LHCN-M2 (cell line): ENCODE measurements around the gene LOC128125822.

Experiments
- DNase-seq: peaks from one replicate; pipeline ENCODE4 v3.0.0-alpha.2; 2012; ENCODE audit warnings: low read depth

Gene LOC128125822

DNA sequence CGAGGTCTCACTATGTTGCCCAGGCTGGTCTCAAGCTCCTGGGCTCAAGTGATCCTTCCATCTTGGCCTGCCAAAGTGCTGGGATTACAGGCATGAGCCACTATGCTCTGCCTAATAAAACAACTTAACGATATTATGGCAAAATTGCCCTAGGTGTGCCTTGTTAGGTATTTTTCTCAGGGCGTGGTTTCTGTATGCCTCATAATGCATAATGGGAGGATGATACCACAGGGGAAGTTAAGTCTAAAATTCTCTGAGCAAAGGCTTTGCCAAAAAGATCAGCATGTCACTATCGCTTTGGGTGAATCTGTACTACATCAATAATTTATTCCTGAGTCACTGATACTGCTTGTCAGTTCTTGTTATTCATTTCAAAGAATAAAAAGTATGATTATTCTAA lies 15.9 kb upstream of the LOC128125822 start:
- no peak for DNase-seq

- no peak for DNase-seq
Measured at GRCh38 chr6:63558278-63558677, 14.0 kb upstream of the LOC128125822 start.

- peak; percentile 28 for DNase-seq
Measured at GRCh38 chr6:63560801-63561287, 11.4 kb upstream of the LOC128125822 start.

DNA sequence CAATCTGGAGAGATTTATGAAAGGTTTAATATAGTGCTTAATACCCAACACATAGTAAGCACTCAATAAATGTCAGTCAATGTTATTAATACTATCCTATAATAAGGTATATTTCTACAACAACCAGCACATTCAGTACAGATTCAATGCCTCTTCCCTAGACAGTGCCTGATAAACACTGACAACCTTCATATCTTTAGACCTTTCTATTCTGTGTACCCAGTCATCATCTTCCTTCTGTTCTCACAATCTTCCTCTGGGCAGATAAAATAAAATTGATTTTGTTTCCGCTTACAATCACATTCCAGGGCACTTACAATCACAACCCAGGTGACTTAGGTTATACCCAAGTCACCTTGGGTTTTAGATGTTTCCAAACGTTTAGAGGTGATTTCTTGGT lies 11.0 kb upstream of the LOC128125822 start:
- no peak for DNase-seq

GRCh38 chr6:63563235-63563634 lies 9.0 kb upstream of the LOC128125822 start:
- no peak for DNase-seq

DNA sequence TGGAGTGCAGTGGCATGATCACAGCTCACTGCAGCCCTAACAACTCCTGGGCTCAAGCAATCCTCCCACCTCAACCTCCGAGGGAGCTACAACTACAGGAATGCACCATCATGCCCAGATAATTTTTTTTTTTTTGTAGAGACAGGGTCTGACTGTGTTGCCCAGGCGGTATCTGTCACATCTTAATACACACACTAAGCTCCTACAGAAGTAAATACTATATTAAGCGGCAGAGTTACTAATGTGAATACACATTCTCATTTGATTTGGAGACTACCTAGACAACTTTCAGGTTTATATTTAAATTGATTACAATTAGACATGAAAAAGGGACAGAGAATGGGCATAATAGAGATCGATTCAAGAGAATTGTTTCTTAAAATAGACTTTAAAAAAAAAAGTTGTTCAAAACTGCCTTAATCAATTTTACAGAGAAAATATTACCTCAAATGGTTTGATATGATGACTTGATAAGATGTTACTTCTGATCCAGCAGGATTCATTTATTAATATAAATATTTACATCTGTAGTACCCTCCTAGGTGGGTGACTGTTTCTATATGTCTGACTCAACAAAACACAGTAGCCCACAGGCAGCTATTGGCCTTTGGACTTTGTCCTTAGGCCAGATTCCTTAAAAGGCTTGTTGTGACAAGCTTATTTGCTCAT lies 7.1 kb upstream of the LOC128125822 start:
- DNase-seq = no peak

DNA sequence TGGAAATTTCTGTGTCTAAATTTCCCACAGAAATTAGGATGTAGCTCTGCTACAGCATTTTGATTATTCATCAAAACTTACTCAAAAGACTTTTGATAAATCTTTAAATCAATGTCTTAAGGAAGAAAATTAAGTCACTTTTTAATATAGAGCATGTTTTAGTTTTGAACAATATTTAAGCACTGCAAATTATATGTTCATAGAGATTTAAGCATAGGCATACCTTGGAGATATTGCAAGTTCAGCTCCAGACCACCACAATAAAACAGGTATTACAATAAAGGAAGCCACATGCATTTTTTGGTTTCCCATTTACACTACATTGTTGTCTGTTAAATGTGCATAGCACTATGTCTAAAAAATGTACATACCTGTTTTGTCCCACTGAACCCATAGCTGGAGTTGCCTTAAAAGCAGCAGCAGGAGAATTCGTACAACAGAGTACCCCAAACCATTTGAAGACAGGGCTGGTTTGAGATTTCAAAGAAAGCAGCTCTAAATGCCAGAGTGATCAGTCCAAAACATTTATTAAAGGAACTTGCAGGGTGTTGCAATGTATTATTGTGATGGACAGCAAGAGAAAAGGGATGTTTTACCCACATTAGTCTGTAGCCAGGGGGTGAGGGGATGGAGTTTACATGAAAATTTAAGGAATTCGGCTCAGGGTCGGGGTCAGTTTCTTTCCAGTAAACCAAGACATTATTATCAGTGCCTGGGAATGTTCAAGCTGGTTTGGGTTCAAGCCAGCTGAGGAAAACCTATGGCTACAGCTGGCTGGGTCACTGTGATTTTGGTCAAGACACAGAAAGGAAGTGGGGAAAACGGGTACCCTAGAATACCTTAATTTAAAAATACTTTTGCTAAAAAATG lies 6.3 kb upstream of the LOC128125822 start:
- DNase-seq = no peak

DNA sequence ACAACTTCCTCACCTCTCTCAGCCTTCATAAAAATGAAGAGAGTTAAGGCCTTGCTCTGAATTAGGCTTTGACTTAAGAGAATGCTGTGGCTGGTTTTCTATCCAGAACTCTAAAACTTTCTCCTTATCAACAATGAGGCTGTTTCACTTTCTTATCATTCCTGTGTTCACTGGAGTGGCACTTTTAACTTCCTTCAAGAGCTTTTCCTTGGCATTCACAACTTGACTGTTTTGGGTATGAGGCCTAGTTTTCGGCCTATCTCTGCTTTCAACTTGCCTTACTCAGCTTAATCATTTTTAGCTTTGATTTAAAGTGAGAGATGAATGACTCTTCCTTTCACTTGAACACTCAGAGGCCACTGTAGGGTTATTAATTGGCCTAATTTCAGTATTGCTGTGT lies 4.3 kb upstream of the LOC128125822 start:
- no peak for DNase-seq

GRCh38 chr6:63571361-63572043 lies 778 bp upstream of the LOC128125822 start:
- peak; percentile 69 for DNase-seq

GRCh38 chr6:63572747-63573075 lies 431 bp downstream of the LOC128125822 start:
- DNase-seq = no peak

DNA sequence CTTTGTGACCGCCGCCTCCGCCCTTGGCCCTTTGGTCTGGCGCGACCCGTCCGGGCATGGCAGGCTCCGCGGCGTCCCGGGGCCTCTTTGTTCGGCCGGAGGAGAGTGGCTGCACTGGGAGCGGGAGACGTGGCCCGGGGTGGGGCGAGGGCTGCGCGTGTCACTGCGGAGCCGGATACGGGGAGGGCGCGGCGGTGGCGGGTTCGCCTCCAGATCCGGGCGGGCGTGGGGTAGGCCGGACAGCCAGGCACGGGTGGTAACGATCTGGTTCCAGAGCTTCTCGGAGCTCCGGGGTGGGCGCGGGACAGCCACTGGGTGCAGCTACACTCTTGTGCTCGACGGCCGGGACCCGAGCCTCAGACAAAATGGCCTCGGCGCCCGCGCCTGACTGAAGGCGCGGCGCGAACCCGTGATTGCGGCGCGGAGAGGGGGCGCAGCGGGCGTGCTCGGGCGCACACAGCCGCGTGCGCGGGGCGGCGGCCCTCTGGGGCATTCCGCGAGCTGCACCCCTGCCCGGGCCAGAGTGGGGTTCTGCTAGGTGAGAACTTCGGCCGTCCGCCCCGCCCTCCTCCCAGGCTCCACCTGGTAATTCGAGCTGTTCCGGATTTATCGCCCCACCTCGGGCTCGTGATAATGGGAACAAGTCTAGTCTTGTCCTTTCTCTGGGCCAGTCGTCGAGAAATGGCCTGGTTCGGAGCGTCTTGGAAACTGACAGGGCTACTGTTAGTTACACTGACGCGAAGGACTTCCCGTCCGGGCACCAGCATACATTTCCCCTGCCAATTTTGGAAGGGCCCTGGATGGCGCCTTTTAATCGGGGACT lies 1.0 kb downstream of the LOC128125822 start:
- DNase-seq = peak; percentile 66

GRCh38 chr6:63573899-63574553 lies 1.7 kb downstream of the LOC128125822 start:
- peak; percentile 71 for DNase-seq

GRCh38 chr6:63574554-63574900 lies 2.2 kb downstream of the LOC128125822 start:
- no peak for DNase-seq

- no peak for DNase-seq
Measured at GRCh38 chr6:63576147-63576772, 4.0 kb downstream of the LOC128125822 start.

- no peak for DNase-seq
Measured at GRCh38 chr6:63576985-63577712, 4.9 kb downstream of the LOC128125822 start.

- DNase-seq = no peak
Measured at GRCh38 chr6:63578757-63579156, 6.5 kb downstream of the LOC128125822 start.

DNA sequence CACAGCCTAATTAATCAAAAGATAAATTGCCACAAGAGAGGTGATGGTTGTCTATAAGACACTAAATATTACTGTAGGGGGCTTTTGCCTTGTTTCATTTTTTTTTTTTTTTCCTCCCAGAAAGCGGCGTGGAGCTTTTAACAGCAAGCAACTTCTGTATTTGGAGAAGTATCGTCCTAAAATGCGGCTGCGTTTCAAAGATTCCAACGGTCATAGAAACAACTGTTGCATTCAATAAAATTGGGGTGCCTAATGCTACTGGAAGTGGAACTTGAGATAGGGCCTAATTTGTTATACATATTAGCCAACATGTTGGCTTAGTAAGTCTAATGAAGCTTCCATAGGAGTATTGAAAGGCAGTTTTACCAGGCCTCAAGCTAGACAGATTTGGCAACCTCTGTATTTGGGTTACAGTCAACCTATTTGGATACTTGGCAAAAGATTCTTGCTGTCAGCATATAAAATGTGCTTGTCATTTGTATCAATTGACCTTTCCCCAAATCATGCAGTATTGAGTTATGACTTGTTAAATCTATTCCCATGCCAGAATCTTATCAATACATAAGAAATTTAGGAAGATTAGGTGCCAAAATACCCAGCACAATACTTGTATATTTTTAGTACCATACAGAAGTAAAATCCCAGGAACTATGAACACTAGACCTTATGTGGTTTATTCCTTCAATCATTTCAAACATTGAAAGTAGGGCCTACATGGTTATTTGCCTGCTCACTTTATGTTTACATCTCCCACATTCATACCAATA lies 7.8 kb downstream of the LOC128125822 start:
- no peak for DNase-seq

DNA sequence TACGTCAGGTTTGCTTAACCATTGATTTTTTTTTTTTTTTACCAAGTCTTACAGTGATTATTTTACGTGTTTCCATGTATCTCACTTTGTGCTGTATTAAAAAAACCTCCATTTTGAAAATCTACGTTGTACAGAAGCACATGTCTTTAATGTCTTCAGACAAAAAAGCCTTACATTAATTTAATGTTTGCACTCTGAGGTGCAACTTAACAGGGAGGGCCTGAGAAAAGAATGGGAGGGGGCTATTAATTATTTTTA lies 8.4 kb downstream of the LOC128125822 start:
- no peak for DNase-seq

GRCh38 chr6:63581355-63582013 lies 9.2 kb downstream of the LOC128125822 start:
- no peak for DNase-seq
